Tibial nerve (tissue), 4 donors: ENCODE results near the gene TRIM43.

Experiments used
- EP300 ChIP-seq, 2 donors: sonication (generic); formaldehyde crosslinking; IDR thresholded peaks; one replicate each; pipeline ENCODE4 v1.6.1; 2017; ENCODE audit warnings: antibody characterized with exemption in 2 of 2, mild to moderate bottlenecking in 1 of 2
- POLR2A ChIP-seq, 2 donors: fragments of 450-650 bp; IDR thresholded peaks; one replicate each; pipeline ENCODE4 v1.6.1; 2017; ENCODE audit warnings: antibody characterized with exemption in 2 of 2, mild to moderate bottlenecking in 2 of 2, moderate library complexity in 2 of 2
- TF ChIP-seq, protein P1 (sequence below), 5 experiments: fragments of 200-600 bp in 3 of 5; fragments of 450-650 bp in 2 of 5; sonication (generic) in 3 of 5; IDR thresholded peaks; one replicate each; pipeline ENCODE4 v1.5.1; 2016 to 2019; ENCODE audit warnings: antibody characterized with exemption in 5 of 5, mild to moderate bottlenecking in 3 of 5, moderate library complexity in 2 of 5

DNA sequence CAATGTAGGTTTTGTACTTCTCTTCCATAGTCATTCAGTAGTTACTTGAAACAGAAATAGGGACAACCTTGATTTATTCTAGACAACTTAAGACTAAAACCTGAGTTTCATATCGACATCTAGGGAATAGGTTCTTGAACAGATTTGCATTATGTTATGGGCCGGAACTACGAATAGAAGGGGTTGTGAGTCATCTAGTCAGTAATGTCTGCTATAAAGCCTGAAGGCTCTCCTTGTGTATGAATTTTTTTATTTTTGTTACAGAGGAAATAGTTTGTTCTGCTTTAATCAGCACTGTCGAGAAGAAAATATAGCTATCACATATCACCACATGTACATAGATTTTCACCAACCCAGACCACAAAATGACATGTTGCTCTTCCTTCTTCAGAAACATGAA is 17.3 kb upstream of the TRIM43 start:
- no peak for TF ChIP-seq POLR2A (IDR thresholded peaks at IDR 0.05)
- TF ChIP-seq, protein P1, sequence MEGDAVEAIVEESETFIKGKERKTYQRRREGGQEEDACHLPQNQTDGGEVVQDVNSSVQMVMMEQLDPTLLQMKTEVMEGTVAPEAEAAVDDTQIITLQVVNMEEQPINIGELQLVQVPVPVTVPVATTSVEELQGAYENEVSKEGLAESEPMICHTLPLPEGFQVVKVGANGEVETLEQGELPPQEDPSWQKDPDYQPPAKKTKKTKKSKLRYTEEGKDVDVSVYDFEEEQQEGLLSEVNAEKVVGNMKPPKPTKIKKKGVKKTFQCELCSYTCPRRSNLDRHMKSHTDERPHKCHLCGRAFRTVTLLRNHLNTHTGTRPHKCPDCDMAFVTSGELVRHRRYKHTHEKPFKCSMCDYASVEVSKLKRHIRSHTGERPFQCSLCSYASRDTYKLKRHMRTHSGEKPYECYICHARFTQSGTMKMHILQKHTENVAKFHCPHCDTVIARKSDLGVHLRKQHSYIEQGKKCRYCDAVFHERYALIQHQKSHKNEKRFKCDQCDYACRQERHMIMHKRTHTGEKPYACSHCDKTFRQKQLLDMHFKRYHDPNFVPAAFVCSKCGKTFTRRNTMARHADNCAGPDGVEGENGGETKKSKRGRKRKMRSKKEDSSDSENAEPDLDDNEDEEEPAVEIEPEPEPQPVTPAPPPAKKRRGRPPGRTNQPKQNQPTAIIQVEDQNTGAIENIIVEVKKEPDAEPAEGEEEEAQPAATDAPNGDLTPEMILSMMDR (IDR thresholded peaks at IDR 0.05), result no peak
- TF ChIP-seq EP300 (IDR thresholded peaks at IDR 0.05), result no peak
